ENCODE results near the gene FAM83C. TPM values are rescaled to one million over a fixed set of nuclear protein-coding genes. Genes with fewer than 3 reads are reported as not detected.
A peak's percentile ranks its signal among the peaks of the same experiment; 100 is the strongest.

FAM83C gene
- total RNA-seq, 1 donor from 2014 or later = not detected

- H3K36me3 ChIP-seq = peaks cover 43% of the 10 kb centered on the region
- peaks cover 26% of the 10 kb centered on the region for H3K4me1 ChIP-seq
- no peak for TF ChIP-seq CTCF (IDR thresholded peaks at IDR 0.05)
- H3K4me3 ChIP-seq = no peak overlapping the region
- no peaks in the 10 kb centered on the region for H3K27me3 ChIP-seq
- ATAC-seq (no peak), DNase-seq (no peak)
- intact Hi-C loops (cut with DNase I) = no loop called here
- H3K9me3 ChIP-seq = no peaks in the 10 kb centered on the region
- no peak overlapping the region for H3K27ac ChIP-seq
Measured at GRCh38 chr20:35279533-35280174, 12.6 kb downstream of the FAM83C start.

GRCh38 chr20:35279040-35279439, 13.2 kb downstream of the FAM83C start:
- DNase-seq (no peak), ATAC-seq (no peak)
- Histone ChIP-seq H3K27ac (peak overlapping the region; percentile 97), H3K27me3 (no peaks in the 10 kb centered on the region), H3K4me1 (peaks cover 26% of the 10 kb centered on the region), H3K36me3 (peaks cover 47% of the 10 kb centered on the region), H3K9me3 (no peaks in the 10 kb centered on the region), H3K4me3 (no peak overlapping the region)
- no peak for TF ChIP-seq CTCF (IDR thresholded peaks at IDR 0.05)
- intact Hi-C loops (cut with DNase I) = no loop called here

- Histone ChIP-seq H3K4me3 (peak within 1 kb of the TSS; percentile 89), H3K36me3 (peaks cover 50% of the 10 kb centered on the region), H3K27me3 (no peaks in the 10 kb centered on the region), H3K4me1 (peaks cover 16% of the 10 kb centered on the region), H3K9me3 (no peaks in the 10 kb centered on the region), H3K27ac (peak within 1 kb of the TSS; percentile 97)
- intact Hi-C loops (cut with DNase I) = no loop called here
- peak; percentile 26 for TF ChIP-seq CTCF (IDR thresholded peaks at IDR 0.05)
- ATAC-seq (peak; percentile 96), DNase-seq (peak; percentile 96)
Measured at GRCh38 chr20:35277531-35278395, 14.5 kb downstream of the FAM83C start, which contains the start of gene MMP24OS. Gene MMP24OS, minus strand, starts transcription at chr20:35278122. Its CDS starts 193 bp downstream, at chr20:35277929.

- peak overlapping the region; percentile 89 for H3K4me3 ChIP-seq
- peak overlapping the region; percentile 97 for H3K27ac ChIP-seq
- peaks cover 16% of the 10 kb centered on the region for H3K4me1 ChIP-seq
- H3K36me3 ChIP-seq = peaks cover 54% of the 10 kb centered on the region
- intact Hi-C loops (cut with DNase I) = no loop called here
- H3K9me3 ChIP-seq = no peaks in the 10 kb centered on the region
- DNase-seq (no peak), ATAC-seq (no peak)
- H3K27me3 ChIP-seq = no peaks in the 10 kb centered on the region
- no peak for TF ChIP-seq CTCF (IDR thresholded peaks at IDR 0.05)
Measured at GRCh38 chr20:35277127-35277526, 15.1 kb downstream of the FAM83C start.

- intact Hi-C loops (cut with DNase I) = no loop called here
- H3K4me1 ChIP-seq = peaks cover 16% of the 10 kb centered on the region
- H3K9me3 ChIP-seq = no peaks in the 10 kb centered on the region
- no peak for TF ChIP-seq CTCF (IDR thresholded peaks at IDR 0.05)
- H3K27me3 ChIP-seq = no peaks in the 10 kb centered on the region
- DNase-seq (no peak), ATAC-seq (no peak)
- H3K4me3 ChIP-seq = peak overlapping the region; percentile 89
- H3K27ac ChIP-seq = no peak overlapping the region
- H3K36me3 ChIP-seq = peaks cover 53% of the 10 kb centered on the region
Measured at GRCh38 chr20:35276408-35276807, 15.8 kb downstream of the FAM83C start.
